WTC11 (cell line): ENCODE measurements around the gene CD3G. TPM values are rescaled to one million over a fixed set of nuclear protein-coding genes. Genes with fewer than 3 reads are reported as not detected.

ENCODE experiments used
- ATAC-seq: fragments of 200-7000 bp; cut with Tn5 transposase; 2 replicates; pipeline ENCODE4 v1.10.0; 2021; ENCODE audit warnings: mild to moderate bottlenecking, moderate library complexity
- CTCF ChIA-PET: fragments of 300-600 bp; sonication (Branson Sonifier 250); formaldehyde crosslinking; loops from one replicate; lab custom pipeline; 2021; ENCODE audit warnings: antibody characterized with exemption; lab: Charles Lee
- POLR2A ChIA-PET: fragments of 350-600 bp; sonication (Branson Sonifier 250); formaldehyde crosslinking; loops from one replicate; lab custom pipeline; 2021; ENCODE audit warnings: antibody characterized with exemption; lab: Charles Lee
- DNase-seq: peaks from one replicate; pipeline ENCODE4 v3.0.0; 2021; ENCODE audit warnings: low spot score
- H3K27ac Mint-ChIP-seq: 2 replicates; pipeline ENCODE4 v1.8.0; 2021; ENCODE audit warnings: mixed read lengths
- H3K27me3 Mint-ChIP-seq: 2 replicates; pipeline ENCODE4 v1.8.0; 2021; ENCODE audit warnings: low read depth, mild to moderate bottlenecking, moderate library complexity, mixed read lengths
- H3K36me3 Mint-ChIP-seq: 2 replicates; pipeline ENCODE4 v1.8.0; 2021; ENCODE audit warnings: mixed read lengths
- H3K4me1 Mint-ChIP-seq: 2 replicates; pipeline ENCODE4 v1.8.0; 2022; ENCODE audit warnings: mixed read lengths
- H3K4me3 Mint-ChIP-seq: 2 replicates; pipeline ENCODE4 v1.8.0; 2021; ENCODE audit warnings: mild to moderate bottlenecking, moderate library complexity, mixed read lengths
- H3K9me3 Mint-ChIP-seq: 2 replicates; pipeline ENCODE4 v1.8.0; 2021; ENCODE audit warnings: mixed read lengths
- AR ChIP-seq: fragments of 250-450 bp; sonication (Bioruptor Pico); IDR thresholded peaks from 2 replicates; pipeline ENCODE4 v1.9.0; 2021; ENCODE audit warnings: mild to moderate bottlenecking
- ATF1 ChIP-seq: sonication (generic); formaldehyde crosslinking; IDR thresholded peaks from 2 replicates; pipeline ENCODE4 v1.8.1; 2023; ENCODE audit warnings: mild to moderate bottlenecking, moderate library complexity, missing genetic modification reagents
- CREM ChIP-seq: sonication (generic); formaldehyde crosslinking; IDR thresholded peaks from 2 replicates; pipeline ENCODE4 v1.8.1; 2022; ENCODE audit warnings: mild to moderate bottlenecking, missing genetic modification reagents, moderate library complexity
- E2F1 ChIP-seq: sonication (generic); formaldehyde crosslinking; IDR thresholded peaks from 2 replicates; pipeline ENCODE4 v1.8.0; 2022; ENCODE audit warnings: mild to moderate bottlenecking, missing genetic modification reagents
- E2F5 ChIP-seq: sonication (generic); formaldehyde crosslinking; IDR thresholded peaks from 2 replicates; pipeline ENCODE4 v1.8.1; 2022; ENCODE audit warnings: mild to moderate bottlenecking, moderate library complexity, missing genetic modification reagents
- FOXP4 ChIP-seq: sonication (generic); formaldehyde crosslinking; IDR thresholded peaks from 2 replicates; pipeline ENCODE4 v1.8.0; 2022; ENCODE audit warnings: mild to moderate bottlenecking, missing genetic modification reagents
- GABPB1 ChIP-seq: sonication (generic); formaldehyde crosslinking; IDR thresholded peaks from 2 replicates; pipeline ENCODE4 v1.8.1; 2023; ENCODE audit warnings: mild to moderate bottlenecking, missing genetic modification reagents
- MAX ChIP-seq: sonication (generic); formaldehyde crosslinking; IDR thresholded peaks from 2 replicates; pipeline ENCODE4 v1.8.0; 2022; ENCODE audit warnings: mild to moderate bottlenecking, missing genetic modification reagents
- MXD4 ChIP-seq: fragments of 250-450 bp; sonication (Bioruptor Pico); IDR thresholded peaks from 2 replicates; pipeline ENCODE4 v1.8.0; 2021; ENCODE audit warnings: mild to moderate bottlenecking, moderate library complexity, borderline replicate concordance
- NFE2L1 ChIP-seq: sonication (generic); formaldehyde crosslinking; IDR thresholded peaks from 2 replicates; pipeline ENCODE4 v1.8.1; 2023; ENCODE audit warnings: missing genetic modification reagents
- RORB ChIP-seq: fragments of 250-450 bp; sonication (Bioruptor Pico); IDR thresholded peaks from 2 replicates; pipeline ENCODE4 v1.9.0; 2021; ENCODE audit warnings: mild to moderate bottlenecking
- TCF7 ChIP-seq: sonication (generic); formaldehyde crosslinking; IDR thresholded peaks from 2 replicates; pipeline ENCODE4 v1.8.0; 2022; ENCODE audit warnings: mild to moderate bottlenecking, low read depth, missing genetic modification reagents, moderate library complexity
- TEAD1 ChIP-seq: sonication (generic); formaldehyde crosslinking; IDR thresholded peaks from 2 replicates; pipeline ENCODE4 v1.8.0; 2022; ENCODE audit warnings: mild to moderate bottlenecking, missing genetic modification reagents
- USF1 ChIP-seq: sonication (generic); formaldehyde crosslinking; IDR thresholded peaks from 2 replicates; pipeline ENCODE4 v1.8.0; 2022; ENCODE audit warnings: mild to moderate bottlenecking, missing genetic modification reagents
- USF2 ChIP-seq: sonication (generic); formaldehyde crosslinking; IDR thresholded peaks from 2 replicates; pipeline ENCODE4 v1.8.1; 2023; ENCODE audit warnings: mild to moderate bottlenecking, missing genetic modification reagents, moderate library complexity
- ZNF317 ChIP-seq: sonication (generic); formaldehyde crosslinking; IDR thresholded peaks from 2 replicates; pipeline ENCODE4 v1.8.1; 2023; ENCODE audit warnings: low read depth, mild to moderate bottlenecking, moderate library complexity, missing genetic modification reagents, borderline replicate concordance
- ZNF396 ChIP-seq: fragments of 250-450 bp; sonication (Bioruptor Pico); IDR thresholded peaks from 2 replicates; pipeline ENCODE4 v1.8.0; 2021; ENCODE audit warnings: mild to moderate bottlenecking, moderate library complexity, borderline replicate concordance
- ZNF512 ChIP-seq: sonication (generic); formaldehyde crosslinking; IDR thresholded peaks from 2 replicates; pipeline ENCODE4 v1.8.1; 2022; ENCODE audit warnings: missing genetic modification reagents, borderline replicate concordance
- total RNA-seq: library from RNA; stranded (reverse); gene quantifications from 3 replicates; pipeline ENCODE4 v1.2.3, GENCODE V29; 2021

The CD3G gene
- total RNA-seq, 1 experiment from 2014 or later, result 0.20 TPM

GRCh38 chr11:118305726-118306125 lies 38.4 kb upstream of the CD3G start:
- ChIA-PET POLR2A (no interaction called here), CTCF (interaction anchor here (1.3 to 2.3 kb wide), 2 partner anchors 10 to 107 kb away, joined by 4 to 10 read pairs; no protein-coding TSS in a partner anchor)
- Mint-ChIP-seq H3K4me1 (peaks cover 5% of the 10 kb centered on the region), H3K36me3 (no peaks in the 10 kb centered on the region), H3K9me3 (peaks cover 4% of the 10 kb centered on the region), H3K27ac (no peak overlapping the region), H3K27me3 (peaks cover 12% of the 10 kb centered on the region), H3K4me3 (no peak overlapping the region)
- DNase-seq (no peak), ATAC-seq (no peak)
- TF ChIP-seq FOXP4 (CRISPR knock-in tag) (no peak), E2F5 (CRISPR knock-in tag) (no peak), ATF1 (CRISPR knock-in tag) (no peak), ZNF512 (CRISPR knock-in tag) (no peak), NFE2L1 (CRISPR knock-in tag) (no peak), MAX (no peak), CREM (CRISPR knock-in tag) (no peak), ZNF396 (CRISPR knock-in tag) (no peak), ZNF317 (CRISPR knock-in tag) (no peak), AR (CRISPR knock-in tag) (no peak), MXD4 (CRISPR knock-in tag) (no peak), E2F1 (CRISPR knock-in tag) (no peak), TCF7 (CRISPR knock-in tag) (no peak), GABPB1 (CRISPR knock-in tag) (no peak), TEAD1 (no peak), USF2 (no peak), USF1 (no peak), RORB (CRISPR knock-in tag) (no peak)
